ENCODE measurements around the gene FDX2. TPM values are rescaled to one million over a fixed set of nuclear protein-coding genes. Genes with fewer than 3 reads are reported as not detected.

FDX2 gene
- total and polyA plus RNA-seq, 2 donors (not counting 1 experiment from before 2014, with no cell fraction given): 14.0 to 21.0 TPM

GRCh38 chr19:10335352-10335985 lies 19.7 kb upstream of the FDX2 start:
- Histone ChIP-seq H4K20me1 (ENCODE audit: control insufficient read depth, extremely low read depth, insufficient read depth, low read length) (no peaks in the 10 kb centered on the region), H3K79me2 (ENCODE audit: control insufficient read depth, insufficient read depth, low read length) (peaks cover 19% of the 10 kb centered on the region), H3K36me3 (ENCODE audit: control insufficient read depth, insufficient read depth, low read length) (peaks cover 2% of the 10 kb centered on the region), H3K9me3 (ENCODE audit: control insufficient read depth, insufficient read depth, low read depth, low read length) (no peaks in the 10 kb centered on the region), H3K4me1 (ENCODE audit: control insufficient read depth, extremely low read depth, insufficient read depth, low read length) (peaks cover 13% of the 10 kb centered on the region), H2AFZ (ENCODE audit: low read length) (no peak overlapping the region), H3K27ac (ENCODE audit: insufficient read depth, low read length) (no peak overlapping the region), H3K27me3 (ENCODE audit: control insufficient read depth, insufficient read depth, low read length) (no peaks in the 10 kb centered on the region), H3K9ac (ENCODE audit: insufficient read depth, low read length) (no peak overlapping the region), H3K4me3 (replicated peaks in 1 of 4; ENCODE audit: control extremely low read depth in 1 of 4, insufficient read depth in 1 of 4, low read depth in 3 of 4, low read length in 4 of 4) (peak overlapping the region in 1 of 4 experiments; percentile 85), H3K4me2 (ENCODE audit: extremely low read depth, insufficient read depth, low read length) (no peak overlapping the region)
- DNase-seq (ENCODE audit: low read depth in 2 of 2): no peak
- no peak for TF ChIP-seq CTCF (conservative IDR thresholded peaks at IDR 0.05 in 1 of 2, IDR thresholded peaks at IDR 0.05 in 1 of 2; ENCODE audit: low read depth in 1 of 2, low read length in 2 of 2)
- TF ChIP-seq EZH2 (IDR thresholded peaks at IDR 0.05; ENCODE audit: low read length, missing control alignments): no peak

GRCh38 chr19:10334588-10335351 lies 19.0 kb upstream of the FDX2 start:
- DNase-seq (ENCODE audit: low read depth in 2 of 2): peak; percentile 94 to 95
- peak overlapping the region; percentile 84 to 98 (median 88) for H3K4me3 ChIP-seq (replicated peaks in 1 of 4; ENCODE audit: control extremely low read depth in 1 of 4, insufficient read depth in 1 of 4, low read depth in 3 of 4, low read length in 4 of 4)
- no peaks in the 10 kb centered on the region for H3K27me3 ChIP-seq (ENCODE audit: control insufficient read depth, insufficient read depth, low read length)
- peaks cover 24% of the 10 kb centered on the region for H3K79me2 ChIP-seq (ENCODE audit: control insufficient read depth, insufficient read depth, low read length)
- H3K27ac ChIP-seq (ENCODE audit: insufficient read depth, low read length): peak overlapping the region; percentile 26
- peaks cover 13% of the 10 kb centered on the region for H3K4me1 ChIP-seq (ENCODE audit: control insufficient read depth, extremely low read depth, insufficient read depth, low read length)
- peak overlapping the region; percentile 95 for H2AFZ ChIP-seq (ENCODE audit: low read length)
- peak overlapping the region; percentile 60 for H3K9ac ChIP-seq (ENCODE audit: insufficient read depth, low read length)
- peak overlapping the region; percentile 96 for H3K4me2 ChIP-seq (ENCODE audit: extremely low read depth, insufficient read depth, low read length)
- H4K20me1 ChIP-seq (ENCODE audit: control insufficient read depth, extremely low read depth, insufficient read depth, low read length): no peaks in the 10 kb centered on the region
- H3K36me3 ChIP-seq (ENCODE audit: control insufficient read depth, insufficient read depth, low read length): peaks cover 6% of the 10 kb centered on the region
- TF ChIP-seq CTCF (conservative IDR thresholded peaks at IDR 0.05 in 1 of 2, IDR thresholded peaks at IDR 0.05 in 1 of 2; ENCODE audit: low read depth in 1 of 2, low read length in 2 of 2) (no peak), EZH2 (IDR thresholded peaks at IDR 0.05; ENCODE audit: low read length, missing control alignments) (no peak)
- no peaks in the 10 kb centered on the region for H3K9me3 ChIP-seq (ENCODE audit: control insufficient read depth, insufficient read depth, low read depth, low read length)

GRCh38 chr19:10333758-10334587 lies 18.2 kb upstream of the FDX2 start:
- peak overlapping the region; percentile 60 for H3K9ac ChIP-seq (ENCODE audit: insufficient read depth, low read length)
- no peaks in the 10 kb centered on the region for H3K9me3 ChIP-seq (ENCODE audit: control insufficient read depth, insufficient read depth, low read depth, low read length)
- no peak for DNase-seq (ENCODE audit: low read depth in 2 of 2)
- H2AFZ ChIP-seq (ENCODE audit: low read length): peak overlapping the region; percentile 95
- peaks cover 13% of the 10 kb centered on the region for H3K4me1 ChIP-seq (ENCODE audit: control insufficient read depth, extremely low read depth, insufficient read depth, low read length)
- H3K27ac ChIP-seq (ENCODE audit: insufficient read depth, low read length): peak overlapping the region; percentile 26
- no peaks in the 10 kb centered on the region for H4K20me1 ChIP-seq (ENCODE audit: control insufficient read depth, extremely low read depth, insufficient read depth, low read length)
- peaks cover 11% of the 10 kb centered on the region for H3K36me3 ChIP-seq (ENCODE audit: control insufficient read depth, insufficient read depth, low read length)
- H3K4me2 ChIP-seq (ENCODE audit: extremely low read depth, insufficient read depth, low read length): peak overlapping the region; percentile 96
- peaks cover 26% of the 10 kb centered on the region for H3K79me2 ChIP-seq (ENCODE audit: control insufficient read depth, insufficient read depth, low read length)
- TF ChIP-seq EZH2 (IDR thresholded peaks at IDR 0.05; ENCODE audit: low read length, missing control alignments): no peak
- TF ChIP-seq CTCF (conservative IDR thresholded peaks at IDR 0.05 in 1 of 2, IDR thresholded peaks at IDR 0.05 in 1 of 2; ENCODE audit: low read depth in 1 of 2, low read length in 2 of 2): no peak
- H3K27me3 ChIP-seq (ENCODE audit: control insufficient read depth, insufficient read depth, low read length): no peaks in the 10 kb centered on the region
- peak overlapping the region; percentile 84 to 98 (median 88) for H3K4me3 ChIP-seq (replicated peaks in 1 of 4; ENCODE audit: control extremely low read depth in 1 of 4, insufficient read depth in 1 of 4, low read depth in 3 of 4, low read length in 4 of 4)
